Measurements from ENCODE around the gene CEP131.
"Not testable (repeated sequence)": the region's sequence is repeated elsewhere in the genome, so short reads cannot be mapped to it uniquely, and the experiment has no call there.

Gene CEP131

GRCh38 chr17:81156866-81157805 lies 65.6 kb downstream of the CEP131 start:
- no peak for DNase-seq (ENCODE audit: low spot score)
- in situ Hi-C loops (cut with MboI; ENCODE audit: low pct_unique_long_range_greater_than_20kb, low sequenced_read_pairs, unreplicated experiment), result no loop called here

GRCh38 chr17:81154961-81155360 lies 67.8 kb downstream of the CEP131 start:
- no peak for DNase-seq (ENCODE audit: low spot score)
- in situ Hi-C loops (cut with MboI; ENCODE audit: low pct_unique_long_range_greater_than_20kb, low sequenced_read_pairs, unreplicated experiment), result no loop called here
- TF ChIP-seq CTCF (IDR thresholded peaks at IDR 0.05; ENCODE audit: extremely low read depth, insufficient read depth, missing control alignments), result no peak

More at GRCh38 chr17:81156866-81157805, 65.6 kb downstream of the CEP131 start:
- no peak for TF ChIP-seq CTCF (IDR thresholded peaks at IDR 0.05; ENCODE audit: extremely low read depth, insufficient read depth, missing control alignments)

- DNase-seq (ENCODE audit: low spot score); in situ Hi-C loops (cut with MboI; ENCODE audit: low pct_unique_long_range_greater_than_20kb, low sequenced_read_pairs, unreplicated experiment): not testable (repeated sequence)
Observed at GRCh38 chr17:81154016-81154415, 68.7 kb downstream of the CEP131 start.

- DNase-seq (ENCODE audit: low spot score), result no peak
- TF ChIP-seq CTCF (IDR thresholded peaks at IDR 0.05; ENCODE audit: extremely low read depth, insufficient read depth, missing control alignments), result no peak
- in situ Hi-C loops (cut with MboI; ENCODE audit: low pct_unique_long_range_greater_than_20kb, low sequenced_read_pairs, unreplicated experiment), result no loop called here
Observed at GRCh38 chr17:81153340-81153803, 69.4 kb downstream of the CEP131 start.

GRCh38 chr17:81152288-81152828 lies 70.4 kb downstream of the CEP131 start:
- DNase-seq (ENCODE audit: low spot score), result no peak
- in situ Hi-C loops (cut with MboI; ENCODE audit: low pct_unique_long_range_greater_than_20kb, low sequenced_read_pairs, unreplicated experiment), result no loop called here
- TF ChIP-seq CTCF (IDR thresholded peaks at IDR 0.05; ENCODE audit: extremely low read depth, insufficient read depth, missing control alignments), result no peak

GRCh38 chr17:81151278-81151677 lies 71.5 kb downstream of the CEP131 start:
- in situ Hi-C loops (cut with MboI; ENCODE audit: low pct_unique_long_range_greater_than_20kb, low sequenced_read_pairs, unreplicated experiment), result no loop called here
- no peak for TF ChIP-seq CTCF (IDR thresholded peaks at IDR 0.05; ENCODE audit: extremely low read depth, insufficient read depth, missing control alignments)
- no peak for DNase-seq (ENCODE audit: low spot score)

Data from GM13977 (cell line).